Stimulated activated CD4-positive, alpha-beta T cell treated with anti-CD3 and anti-CD28 coated beads, Interleukin-15, amount 100 ng/mL, for 1 hour (primary cell): ENCODE measurements around the gene ZNF653.

Source experiments
- DNase-seq, 2 donors: peaks; one replicate each; pipeline ENCODE4 v3.0.0-alpha.2; 2020; ENCODE audit warnings: low read depth in 1 of 2, low spot score in 1 of 2

Gene ZNF653

GRCh38 chr19:11513946-11514345, 8.3 kb upstream of the ZNF653 start:
- no peak for DNase-seq

- no peak for DNase-seq
Measured at GRCh38 chr19:11510444-11510843, 4.8 kb upstream of the ZNF653 start.

- no peak for DNase-seq
Measured at GRCh38 chr19:11507370-11508078, 1.9 kb upstream of the ZNF653 start.

GRCh38 chr19:11506967-11507366, 1.3 kb upstream of the ZNF653 start:
- DNase-seq: no peak

- DNase-seq: no peak
Measured at GRCh38 chr19:11506101-11506555, 489 bp upstream of the ZNF653 start.

- peak; percentile 94 for DNase-seq
Measured at GRCh38 chr19:11505032-11505503, 571 bp downstream of the ZNF653 start.

GRCh38 chr19:11504502-11505031, 1.1 kb downstream of the ZNF653 start:
- no peak for DNase-seq

- no peak for DNase-seq
Measured at GRCh38 chr19:11499890-11500420, 5.7 kb downstream of the ZNF653 start.

GRCh38 chr19:11499220-11499726, 6.4 kb downstream of the ZNF653 start:
- DNase-seq: no peak

- peak; percentile 29 to 58 for DNase-seq
Measured at GRCh38 chr19:11496391-11497163, 9.1 kb downstream of the ZNF653 start.

- no peak for DNase-seq
Measured at GRCh38 chr19:11495885-11496284, 9.8 kb downstream of the ZNF653 start.

- no peak for DNase-seq
Measured at GRCh38 chr19:11495481-11495880, 10.2 kb downstream of the ZNF653 start.

- no peak for DNase-seq
Measured at GRCh38 chr19:11494634-11495285, 10.9 kb downstream of the ZNF653 start.

- no peak for DNase-seq
Measured at GRCh38 chr19:11489378-11489777, 16.3 kb downstream of the ZNF653 start.

- no peak for DNase-seq
Measured at GRCh38 chr19:11486661-11487503, 18.8 kb downstream of the ZNF653 start.

- DNase-seq: no peak
Measured at GRCh38 chr19:11485245-11485837, 20.3 kb downstream of the ZNF653 start.

- no peak for DNase-seq
Measured at GRCh38 chr19:11483366-11484111, 22.1 kb downstream of the ZNF653 start.

GRCh38 chr19:11482384-11483050, 23.1 kb downstream of the ZNF653 start:
- peak; percentile 72 to 84 for DNase-seq
